HCT116 (cell line): ENCODE measurements around the gene TMEM51. TPM values are rescaled to one million over a fixed set of nuclear protein-coding genes. Genes with fewer than 3 reads are reported as not detected.

Experiments used
- ATAC-seq: fragments of 200-7000 bp; cut with Tn5 transposase; 2 replicates; pipeline ENCODE4 v1.9.1; 2020; ENCODE audit warnings: mild to moderate bottlenecking, moderate library complexity
- BruUV-seq: library from RNA; stranded (reverse); fragments of 400-500 nt; replicated peaks from 2 replicates; lab custom pipeline; 2021; lab: Mats Ljungman, UMichigan
- CTCF ChIA-PET: fragments of 300-600 bp; sonication (Branson Sonifier 250); formaldehyde crosslinking; loops from one replicate; lab custom pipeline; 2021; ENCODE audit warnings: antibody characterized with exemption; lab: Charles Lee
- POLR2A ChIA-PET: fragments of 300-600, 350-600 bp; sonication (Branson Sonifier 250); formaldehyde crosslinking; loops from one replicate; lab custom pipeline; 2021; ENCODE audit warnings: antibody characterized with exemption; lab: Charles Lee
- RAD21 ChIA-PET, 2 experiments: fragments of 300-600 bp; sonication (Branson Sonifier 250); formaldehyde crosslinking; loops; one replicate each; lab custom pipeline; 2023; ENCODE audit warnings: low total read pairs in 2 of 2; ENCODE audit not compliant: uncharacterized antibody in 2 of 2, unreplicated experiment in 2 of 2, low non-redundant PET in 1 of 2; lab: Charles Lee
- DNase-seq: peaks from one replicate; pipeline ENCODE4 v3.0.0-alpha.2; 2010; ENCODE audit warnings: low read depth, low spot score
- H2AFZ ChIP-seq: fragments of 200-600 bp; shearing (Covaris generic), sonication (generic); 2 replicates; pipeline ENCODE4 v1.6.1; 2017; ENCODE audit warnings: low read depth, mixed run types, mixed read lengths, antibody characterized with exemption, low read length; ENCODE audit not compliant: poor library complexity, severe bottlenecking
- H3K27ac ChIP-seq: 2 replicates; pipeline ENCODE4 v1.5.1; 2012; ENCODE audit warnings: low read depth, low read length
- H3K27me3 ChIP-seq: fragments of 200-600 bp; sonication (generic); 2 replicates; pipeline ENCODE4 v1.6.1; 2016; ENCODE audit warnings: mixed run types, low read length, mixed read lengths; ENCODE audit not compliant: insufficient read depth
- H3K36me3 ChIP-seq, 2 experiments: fragments of 200-500 bp in 1 of 2; fragments of 200-600 bp in 1 of 2; sonication (Bioruptor generic) in 1 of 2; sonication (generic) in 1 of 2; 2 replicates each; pipeline versions ENCODE4 v1.5.1 to v1.6.1; 2014 to 2016; ENCODE audit warnings: low read length in 2 of 2, inconsistent platforms in 1 of 2, mixed read lengths in 1 of 2, mixed run types in 1 of 2; ENCODE audit not compliant: insufficient read depth in 2 of 2, control insufficient read depth in 1 of 2
- H3K4me1 ChIP-seq, 2 experiments: fragments of 200-600 bp in 1 of 2; sonication (generic) in 1 of 2; 2 replicates each; pipeline versions ENCODE4 v1.5.1 to v1.6.1; 2012 to 2017; ENCODE audit warnings: low read length in 2 of 2, inconsistent platforms in 1 of 2, mild to moderate bottlenecking in 1 of 2, mixed read lengths in 1 of 2, mixed run types in 1 of 2, moderate library complexity in 1 of 2; ENCODE audit not compliant: insufficient read depth in 2 of 2, control insufficient read depth in 1 of 2
- H3K4me2 ChIP-seq: fragments of 200-600 bp; sonication (generic); 2 replicates; pipeline ENCODE4 v1.6.1; 2017; ENCODE audit warnings: mixed run types, low read length, mixed read lengths
- H3K4me3 ChIP-seq, 2 experiments: fragments of 200-600 bp in 1 of 2; sonication (generic) in 1 of 2; replicated peaks in 1 of 2; 2 replicates each; pipeline ENCODE4 v1.5.1; 2011 to 2016; ENCODE audit warnings: low read length in 2 of 2, control low read depth in 1 of 2, low read depth in 1 of 2, mild to moderate bottlenecking in 1 of 2, mixed read lengths in 1 of 2, mixed run types in 1 of 2
- H3K79me2 ChIP-seq: fragments of 200-600 bp; sonication (generic); 2 replicates; pipeline ENCODE4 v1.6.1; 2017; ENCODE audit warnings: mild to moderate bottlenecking, mixed run types, low read length, moderate library complexity, mixed read lengths; ENCODE audit not compliant: insufficient read depth
- H3K9ac ChIP-seq: fragments of 200-600 bp; sonication (generic); 2 replicates; pipeline ENCODE4 v1.6.1; 2016; ENCODE audit warnings: low read length, mixed read lengths
- H3K9me2 ChIP-seq: fragments of 200-600 bp; sonication (generic), shearing (Covaris generic); 2 replicates; pipeline ENCODE4 v1.6.1; 2017; ENCODE audit warnings: mixed run types, mild to moderate bottlenecking, moderate library complexity; ENCODE audit not compliant: insufficient read depth
- H3K9me3 ChIP-seq, 2 experiments: fragments of 200-500 bp in 1 of 2; fragments of 200-600 bp in 1 of 2; sonication (Bioruptor generic) in 1 of 2; sonication (generic) in 1 of 2; 2 replicates each; pipeline ENCODE4 v1.6.1; 2014 to 2017; ENCODE audit warnings: low read length in 2 of 2, mixed read lengths in 2 of 2, inconsistent platforms in 1 of 2, low read depth in 1 of 2, mild to moderate bottlenecking in 1 of 2, mixed run types in 1 of 2, moderate library complexity in 1 of 2; ENCODE audit not compliant: control insufficient read depth in 1 of 2, insufficient read depth in 1 of 2
- H4K20me1 ChIP-seq: fragments of 200-600 bp; sonication (generic), shearing (Covaris generic); 2 replicates; pipeline ENCODE4 v1.6.1; 2017; ENCODE audit warnings: mixed run types, mild to moderate bottlenecking, moderate library complexity; ENCODE audit not compliant: insufficient read depth
- CBX3 ChIP-seq: IDR thresholded peaks from 2 replicates; pipeline ENCODE4 v1.6.1; 2012; ENCODE audit warnings: low read depth
- CEBPB ChIP-seq: IDR thresholded peaks from 2 replicates; pipeline ENCODE4 v1.6.1; 2012; ENCODE audit warnings: low read depth
- CTCF ChIP-seq, 3 experiments: fragments of 200-600 bp in 1 of 3; sonication (generic) in 1 of 3; IDR thresholded peaks in 2 of 3; conservative IDR thresholded peaks in 1 of 3; 2 replicates each; pipeline ENCODE4 v1.5.1; 2012 to 2017; ENCODE audit warnings: low read depth in 2 of 3, low read length in 2 of 3, antibody characterized with exemption in 1 of 3, borderline replicate concordance in 1 of 3, control low read depth in 1 of 3, mild to moderate bottlenecking in 1 of 3, mixed read lengths in 1 of 3, mixed run types in 1 of 3, moderate library complexity in 1 of 3; ENCODE audit not compliant: insufficient read depth in 1 of 3
- EGR1 ChIP-seq: IDR thresholded peaks from 2 replicates; pipeline ENCODE4 v1.6.1; 2012; ENCODE audit warnings: low read depth
- ELF1 ChIP-seq: IDR thresholded peaks from 2 replicates; pipeline ENCODE4 v1.6.1; 2012; ENCODE audit warnings: low read depth, borderline replicate concordance
- EZH2phosphoT487 ChIP-seq: fragments of 200-600 bp; IDR thresholded peaks from 2 replicates; pipeline ENCODE4 v1.6.1; 2018; ENCODE audit warnings: antibody characterized with exemption, borderline replicate concordance
- FOSL1 ChIP-seq: IDR thresholded peaks from 2 replicates; pipeline ENCODE4 v1.6.1; 2012; ENCODE audit warnings: low read depth
- JUND ChIP-seq: IDR thresholded peaks from 2 replicates; pipeline ENCODE4 v1.6.1; 2012
- MAX ChIP-seq: IDR thresholded peaks from 2 replicates; pipeline ENCODE4 v1.6.1; 2012
- POLR2A ChIP-seq: IDR thresholded peaks from 2 replicates; pipeline ENCODE4 v1.7.0; 2011; ENCODE audit warnings: borderline replicate concordance; ENCODE audit not compliant: insufficient read depth, insufficient read length; ENCODE audit errors: extremely low read depth
- POLR2AphosphoS5 ChIP-seq: IDR thresholded peaks from 2 replicates; pipeline ENCODE4 v1.6.1; 2011; ENCODE audit warnings: mild to moderate bottlenecking, low read depth, low read length, moderate library complexity
- SIN3A ChIP-seq: IDR thresholded peaks from 2 replicates; pipeline ENCODE4 v1.6.1; 2012; ENCODE audit warnings: low read depth
- SRF ChIP-seq: IDR thresholded peaks from 2 replicates; pipeline ENCODE4 v1.6.1; 2012; ENCODE audit warnings: low read depth
- YY1 ChIP-seq: IDR thresholded peaks from 2 replicates; pipeline ENCODE4 v1.6.1; 2011; ENCODE audit warnings: low read length, low read depth, moderate library complexity, mild to moderate bottlenecking; ENCODE audit not compliant: insufficient replicate concordance; ENCODE audit errors: extremely low read depth
- ZNF274 ChIP-seq: fragments of 200-500 bp; sonication (Bioruptor generic); IDR thresholded peaks from 2 replicates; pipeline ENCODE4 v1.6.1; 2014; ENCODE audit warnings: mild to moderate bottlenecking, low read depth, low read length, inconsistent platforms
- intact Hi-C: fragments of 100-400 bp; cut with micrococcal nuclease; formaldehyde crosslinking; loops from 2 replicates; pipeline ENCODE4 v1.10.0; 2022
- total RNA-seq: library from RNA; stranded (reverse); gene quantifications from one replicate; pipeline ENCODE4 v1.2.1, GENCODE V29; 2021; ENCODE audit not compliant: unreplicated experiment

Gene TMEM51
- total RNA-seq, 1 experiment from 2014 or later, result 16.6 TPM

GRCh38 chr1:15180945-15181523, 27.5 kb downstream of the TMEM51 start:
- ATAC-seq (no peak), DNase-seq (no peak)
- no peak overlapping the region for H3K4me3 ChIP-seq
- no peak for TF ChIP-seq YY1
- no peak for TF ChIP-seq CEBPB
- no peak for TF ChIP-seq MAX
- TF ChIP-seq CTCF (IDR thresholded peaks at IDR 0.05 in 2 of 3, conservative IDR thresholded peaks at IDR 0.05 in 1 of 3; ENCODE audit: borderline replicate concordance in 1 of 3, insufficient read depth in 1 of 3, low read depth in 2 of 3, low read length in 2 of 3), result no peak
- TF ChIP-seq SIN3A, result no peak
- TF ChIP-seq EZH2phosphoT487, result no peak
- no peak for TF ChIP-seq ZNF274
- TF ChIP-seq SRF, result no peak
- no peak for TF ChIP-seq POLR2A
- TF ChIP-seq CBX3, result no peak
- TF ChIP-seq JUND, result no peak
- TF ChIP-seq EGR1, result no peak
- no peak for TF ChIP-seq POLR2AphosphoS5
- no peak for TF ChIP-seq FOSL1
- TF ChIP-seq ELF1, result no peak
- no peaks in the 10 kb centered on the region for H3K36me3 ChIP-seq
- H3K9me2 ChIP-seq, result no peaks in the 10 kb centered on the region
- ChIA-PET POLR2A (no interaction called here), CTCF (interaction anchor here (1.1 kb wide), 1 partner anchor 39 kb away, joined by 3 read pairs; no protein-coding TSS in a partner anchor), RAD21 (no interaction called here)
- BruUV-seq, result no TSS peak
- peaks cover 4% of the 10 kb centered on the region; the same call in 1 of the 2 replicates for H4K20me1 ChIP-seq
- H2AFZ ChIP-seq, result no peak overlapping the region
- intact Hi-C loops, result no loop called here
- peaks cover 54 to 56% of the 10 kb centered on the region in 2 experiments for H3K4me1 ChIP-seq
- peak overlapping the region; percentile 86; the same call in 1 of the 2 replicates for H3K27ac ChIP-seq
- no peaks in the 10 kb centered on the region for H3K9me3 ChIP-seq
- H3K4me2 ChIP-seq, result peak overlapping the region; percentile 83
- H3K79me2 ChIP-seq, result peaks cover 89% of the 10 kb centered on the region
- no peak overlapping the region for H3K9ac ChIP-seq
- no peaks in the 10 kb centered on the region for H3K27me3 ChIP-seq
